Activated CD8-positive, alpha-beta memory T cell treated with anti-CD3 and anti-CD28 coated beads for 4 hours (primary cell): ENCODE measurements around the gene NF2.
"Not testable (repeated sequence)": the region's sequence is repeated elsewhere in the genome, so short reads cannot be mapped to it uniquely, and the experiment has no call there.

Experiments
- DNase-seq, 2 donors: peaks; one replicate each; pipeline ENCODE4 v3.0.0-alpha.2; 2020; ENCODE audit warnings: low read depth in 2 of 2

NF2 gene

DNA sequence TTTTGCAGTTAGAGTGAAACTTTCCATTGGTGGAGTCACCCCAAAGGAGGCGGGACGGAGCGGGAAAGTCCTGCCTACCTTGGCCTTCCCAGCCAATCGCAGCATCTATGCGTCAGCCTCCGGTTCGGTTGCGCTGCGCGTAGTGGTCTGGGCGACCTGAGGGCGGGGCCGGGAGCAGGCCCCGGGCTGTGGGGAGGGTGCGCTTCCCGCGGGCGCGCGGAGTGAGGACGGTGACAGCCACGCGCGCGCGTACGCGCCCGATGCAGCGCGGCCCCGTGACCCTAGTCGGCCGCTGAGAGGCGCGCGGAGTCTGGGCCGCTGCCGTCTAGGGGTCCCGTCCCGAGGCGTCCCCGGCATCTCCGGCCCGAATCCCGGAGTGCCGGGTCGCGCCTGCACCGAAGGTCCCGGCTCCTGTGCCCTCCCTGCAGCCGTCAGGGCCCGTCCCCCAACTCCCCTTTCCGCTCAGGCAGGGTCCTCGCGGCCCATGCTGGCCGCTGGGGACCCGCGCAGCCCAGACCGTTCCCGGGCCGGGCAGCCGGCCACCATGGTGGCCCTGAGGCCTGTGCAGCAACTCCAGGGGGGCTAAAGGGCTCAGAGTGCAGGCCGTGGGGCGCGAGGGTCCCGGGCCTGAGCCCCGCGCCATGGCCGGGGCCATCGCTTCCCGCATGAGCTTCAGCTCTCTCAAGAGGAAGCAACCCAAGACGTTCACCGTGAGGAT, at the start of gene NF2:
Gene NF2, plus strand, starts transcription at position 276 of the 718 bp plus-strand sequence. Its CDS starts 366 bp downstream, at position 642.
- DNase-seq, result peak; percentile 95 to 96

DNA sequence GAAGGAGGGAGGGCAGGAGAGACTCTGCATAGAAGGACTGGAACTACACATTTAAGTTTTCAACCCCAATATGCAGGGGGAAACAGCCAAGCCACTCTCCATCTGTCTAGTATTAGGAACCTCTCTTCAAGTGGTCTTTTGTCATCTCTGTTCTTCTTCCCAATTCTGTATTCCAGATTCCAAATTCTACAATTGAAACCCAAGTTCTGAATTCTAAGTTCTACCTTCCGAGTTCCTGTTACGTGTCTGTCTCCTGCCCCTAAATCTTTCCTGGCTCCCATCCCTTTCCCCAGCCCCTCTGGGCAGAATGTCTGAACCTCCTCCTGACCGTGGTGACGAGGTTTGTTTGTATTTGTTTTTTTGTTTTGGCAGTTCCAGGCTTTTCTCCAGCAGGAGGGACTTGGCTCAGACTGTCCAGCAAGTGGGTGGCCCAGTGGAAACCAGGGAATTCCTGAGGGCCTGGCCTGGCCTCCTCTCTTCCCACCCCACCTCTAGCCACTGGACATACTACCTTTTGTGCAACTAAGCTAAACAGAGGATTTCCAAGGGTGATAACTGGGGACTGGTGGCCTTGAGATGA, 48.3 kb upstream of the NF2 start:
- DNase-seq, result no peak

DNA sequence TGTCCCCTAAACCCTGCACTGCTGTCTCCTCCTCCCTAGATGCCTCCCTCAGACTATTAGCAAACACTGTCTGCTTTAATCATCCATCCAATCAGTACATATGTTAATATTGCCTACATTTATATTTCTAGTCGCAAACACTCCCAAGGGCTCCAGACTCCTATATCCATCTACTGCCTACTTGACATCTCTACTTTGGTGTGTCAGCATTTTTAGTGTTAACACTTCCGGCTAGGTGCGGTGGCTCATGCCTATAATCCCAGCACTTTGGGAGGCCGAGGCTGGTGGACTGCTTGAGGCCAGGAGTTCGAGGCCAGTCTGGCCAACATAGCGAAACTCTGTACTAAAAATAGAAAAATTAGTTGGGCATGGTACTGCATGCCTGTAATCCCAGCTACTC, 44.4 kb upstream of the NF2 start:
- no peak for DNase-seq

DNA sequence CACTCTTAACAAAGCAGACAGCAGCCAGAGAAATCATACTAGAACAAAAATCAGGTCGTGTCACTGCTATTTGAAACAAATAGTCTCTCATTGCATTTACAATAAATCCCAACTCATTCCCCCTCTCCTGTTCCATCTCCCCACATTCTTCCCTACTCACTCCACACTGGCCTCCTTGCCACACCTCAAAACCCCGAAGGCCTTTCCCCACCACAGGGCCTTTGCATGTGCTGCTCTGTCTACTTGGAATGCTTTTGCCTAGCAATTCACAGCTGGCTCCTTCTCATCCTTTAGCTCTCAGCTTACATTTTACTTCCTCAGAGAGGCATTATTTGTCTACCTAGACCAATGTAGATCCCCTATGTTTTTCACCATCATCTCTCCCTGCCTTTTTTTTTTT, 43.6 kb upstream of the NF2 start:
- no peak for DNase-seq

DNA sequence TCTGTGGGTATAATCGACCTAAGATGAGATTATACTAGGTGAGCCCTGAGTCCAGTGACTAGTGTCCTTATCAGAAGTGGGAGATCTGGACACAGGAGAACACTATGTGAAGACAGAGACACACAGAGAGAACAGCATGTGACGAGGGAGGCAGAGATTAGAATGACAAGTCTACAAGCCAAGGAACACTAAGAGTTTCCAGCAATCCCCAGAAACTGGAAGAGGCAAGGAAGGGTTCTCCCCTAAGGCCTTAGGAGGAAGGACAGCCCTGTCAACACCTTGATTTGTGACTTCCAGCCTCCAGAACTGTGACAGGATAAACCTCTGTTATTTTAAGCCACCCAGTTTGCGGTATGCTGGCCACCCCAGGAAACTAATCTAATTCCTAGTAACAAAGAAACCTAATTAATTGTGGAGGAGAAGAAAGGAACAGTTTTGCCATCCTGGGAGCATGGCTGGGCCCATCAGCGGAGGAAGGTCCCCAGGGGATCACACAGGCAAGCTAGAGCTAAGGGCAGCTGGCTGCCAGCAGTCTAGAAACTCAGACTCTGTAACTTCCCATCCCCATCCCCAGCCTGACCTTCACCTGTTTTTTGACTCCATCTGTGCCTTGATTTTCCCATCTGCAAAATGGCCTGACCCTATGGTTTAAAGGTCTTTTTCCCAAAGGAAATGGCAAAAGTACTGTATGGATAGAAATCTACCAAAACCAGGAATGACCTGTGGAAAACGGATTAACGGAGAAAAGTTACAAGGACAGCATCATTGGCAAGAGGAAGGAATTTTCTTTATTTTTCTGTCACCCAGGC, 39.6 kb upstream of the NF2 start:
- DNase-seq, result no peak

DNA sequence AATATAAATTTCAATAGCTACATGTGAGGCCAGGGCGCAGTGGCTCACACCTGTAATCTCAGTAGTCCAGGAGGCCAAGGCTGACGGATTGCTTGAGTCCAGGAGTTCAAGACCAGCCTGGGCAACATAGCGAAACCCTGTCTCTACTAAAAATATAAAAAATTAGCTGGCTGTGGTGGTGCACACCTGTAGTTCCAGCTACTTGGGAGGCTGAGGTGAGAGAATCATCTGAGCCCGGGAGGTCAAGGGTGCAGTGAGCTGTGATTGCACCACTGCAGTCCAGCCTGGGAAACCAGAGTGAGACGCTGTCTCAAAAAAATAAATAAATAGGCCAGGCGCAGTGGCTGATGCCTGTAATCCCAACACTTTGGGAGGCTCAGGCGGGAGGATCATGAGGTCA, 36.9 kb upstream of the NF2 start:
- not testable (repeated sequence) for DNase-seq

DNA sequence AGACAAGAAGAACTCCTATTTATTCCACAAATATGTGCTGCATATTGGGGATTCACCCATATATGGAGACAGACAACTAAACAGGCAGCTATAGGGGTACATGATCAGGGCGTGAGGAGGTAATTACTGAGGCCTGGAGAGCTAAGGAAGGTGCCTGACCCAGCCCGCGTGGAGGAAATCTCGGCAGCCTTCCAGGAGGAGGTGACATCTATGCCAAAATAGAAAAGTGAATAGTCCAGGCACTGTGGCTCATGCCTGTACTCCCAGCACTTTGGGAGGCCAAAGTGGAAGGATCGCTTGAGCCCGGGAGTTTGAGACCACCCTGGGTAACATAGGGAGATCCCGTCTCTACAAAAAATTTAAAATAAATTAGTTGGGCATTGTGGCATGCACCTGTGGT, 36.1 kb upstream of the NF2 start:
- no peak for DNase-seq

DNA sequence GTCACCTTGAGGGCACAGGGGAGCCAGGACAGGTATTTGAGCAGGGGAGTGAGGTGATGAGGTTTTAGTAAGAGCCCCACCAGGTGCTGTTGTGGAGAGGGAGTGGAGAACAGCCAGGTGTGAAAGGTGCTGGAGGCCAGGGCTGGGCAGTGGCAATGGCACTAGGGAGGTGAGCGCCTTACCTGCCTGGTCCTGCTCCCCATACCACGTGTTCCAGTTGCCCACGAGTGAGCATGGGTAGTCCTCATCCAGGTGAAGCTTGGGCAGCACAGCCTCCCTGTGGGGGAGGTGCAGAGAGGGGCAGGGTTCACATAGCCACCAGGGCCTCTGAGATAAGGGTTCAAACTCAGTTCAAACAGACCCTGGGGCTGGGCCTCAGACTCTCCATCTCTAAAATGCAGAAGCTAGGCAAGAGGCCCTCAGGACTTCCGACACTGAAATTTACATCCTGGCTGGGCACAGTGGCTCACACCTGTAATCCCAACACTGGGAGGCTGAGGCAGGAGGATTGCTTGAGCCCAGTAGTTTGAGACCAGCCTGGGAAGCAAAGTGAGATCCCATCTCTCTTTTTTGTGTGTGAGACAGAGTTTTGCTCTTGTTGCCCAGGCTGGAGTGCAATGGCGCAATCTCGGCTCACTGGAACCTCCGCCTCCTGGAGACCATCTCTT, 34.3 kb upstream of the NF2 start:
- no peak for DNase-seq

DNA sequence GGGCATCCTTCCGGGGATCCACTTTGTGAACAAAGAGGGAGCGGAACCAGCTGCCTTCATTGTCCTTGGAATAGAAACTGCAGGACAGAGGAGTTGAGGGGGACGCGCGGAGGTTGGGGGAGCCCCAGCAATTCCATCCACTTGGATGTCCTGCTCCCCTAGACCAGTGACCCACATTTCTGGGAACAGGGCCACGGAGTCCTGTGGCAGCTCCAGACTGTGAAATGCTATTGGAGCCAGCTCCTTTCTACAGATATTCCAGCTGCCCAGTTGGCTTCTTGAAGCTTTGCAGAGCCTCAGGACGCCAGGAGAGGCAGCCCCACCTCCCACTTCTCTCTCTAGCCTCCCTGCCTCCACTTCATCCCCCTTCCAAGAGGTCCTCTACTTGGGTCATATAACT, 33.0 kb upstream of the NF2 start:
- DNase-seq, result no peak

DNA sequence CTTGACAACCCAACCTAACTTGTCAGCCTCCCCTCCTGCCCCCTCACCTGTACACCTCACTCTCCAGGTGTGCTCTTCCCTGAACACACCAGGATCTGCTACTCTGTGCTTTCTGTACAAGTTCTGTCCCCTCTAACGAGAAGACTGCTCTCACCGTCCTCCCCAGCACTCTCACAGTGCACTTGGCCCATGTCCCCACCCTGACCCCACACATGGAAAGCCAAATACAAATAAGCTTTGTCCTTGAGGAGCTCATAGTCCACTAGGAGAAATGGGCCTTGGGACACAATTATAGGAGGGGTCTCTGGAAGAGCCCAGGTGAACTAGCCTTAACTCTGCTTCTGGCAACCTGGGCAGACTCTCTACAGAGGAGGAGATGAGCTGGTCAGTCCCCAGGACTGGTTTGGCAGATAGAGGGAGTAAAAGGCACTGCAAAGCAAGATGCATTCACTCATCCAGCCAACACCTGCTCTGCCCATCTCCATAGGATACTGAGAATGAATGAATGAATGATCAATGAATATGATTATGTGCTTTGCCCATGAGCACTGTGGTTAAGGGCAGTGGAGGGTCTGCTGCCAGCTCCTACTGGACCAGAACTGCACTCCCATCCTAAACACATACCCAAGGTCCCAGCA, 32.4 kb upstream of the NF2 start:
- no peak for DNase-seq

DNA sequence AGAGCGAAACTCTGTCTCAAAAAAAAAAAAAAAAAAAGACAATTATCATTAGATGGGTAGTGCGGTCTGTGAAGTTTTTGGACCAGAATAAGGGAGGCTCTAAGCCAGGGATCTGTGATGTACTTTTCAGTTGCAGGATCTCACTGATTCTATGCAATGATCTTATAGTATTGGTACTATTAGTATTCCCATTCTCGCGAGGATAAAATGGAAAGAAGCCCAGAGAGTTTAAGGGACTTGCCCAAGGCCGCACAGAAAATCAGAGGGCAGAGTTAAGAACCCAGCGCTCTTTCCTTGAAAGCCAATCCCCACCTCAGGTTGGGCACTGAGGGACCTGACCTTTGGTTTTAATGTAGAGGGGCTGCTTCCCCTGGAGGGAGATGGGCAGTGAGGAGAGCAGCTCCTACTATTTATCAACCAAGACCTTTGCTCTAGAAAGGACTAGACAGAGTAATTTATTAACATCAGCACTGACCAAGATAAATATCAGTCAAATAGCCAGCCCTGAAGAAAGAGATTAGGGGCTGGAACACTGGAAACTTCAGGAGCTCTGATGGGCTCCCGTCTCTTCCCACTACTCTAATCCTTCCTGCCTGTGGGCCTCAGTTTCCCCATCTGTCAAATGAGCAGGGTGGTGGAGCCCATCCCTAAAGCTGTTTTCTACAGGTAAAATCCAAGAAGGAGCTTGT, 28.5 kb upstream of the NF2 start:
- no peak for DNase-seq

DNA sequence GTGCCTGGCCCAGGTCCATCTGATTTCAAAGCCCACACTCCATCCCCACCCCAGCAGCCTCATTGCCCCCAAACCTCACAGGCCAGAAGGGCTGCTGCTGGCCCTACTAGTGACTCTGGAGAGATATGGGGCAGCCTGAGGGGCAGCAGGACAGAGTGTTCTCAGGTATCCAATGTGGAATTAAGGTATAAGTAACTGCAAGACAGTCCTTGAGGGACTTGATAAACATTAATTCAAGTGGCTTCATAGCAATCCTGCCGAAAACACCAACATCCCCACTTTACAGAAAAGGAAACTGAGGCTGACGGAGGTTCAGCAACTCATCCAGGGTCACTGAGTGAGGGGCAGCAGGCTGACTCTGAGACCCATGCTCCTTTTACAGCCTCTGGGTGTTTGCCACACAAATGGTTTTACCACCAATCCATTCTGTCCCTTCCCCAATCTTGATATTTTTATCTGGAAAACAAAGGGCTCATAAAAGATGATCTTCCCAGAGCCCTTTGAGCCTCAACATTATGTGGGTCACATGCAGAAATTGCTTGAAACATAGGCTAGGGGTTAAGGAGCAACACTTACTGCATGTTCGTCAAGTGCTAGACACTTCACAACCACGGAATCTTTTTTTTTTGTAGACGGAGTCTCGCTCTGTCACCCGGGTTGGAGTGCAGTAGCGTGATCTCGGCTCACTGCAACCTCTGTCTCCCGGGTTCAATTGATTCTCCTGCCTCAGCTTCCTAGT, 24.8 kb upstream of the NF2 start:
- no peak for DNase-seq

DNA sequence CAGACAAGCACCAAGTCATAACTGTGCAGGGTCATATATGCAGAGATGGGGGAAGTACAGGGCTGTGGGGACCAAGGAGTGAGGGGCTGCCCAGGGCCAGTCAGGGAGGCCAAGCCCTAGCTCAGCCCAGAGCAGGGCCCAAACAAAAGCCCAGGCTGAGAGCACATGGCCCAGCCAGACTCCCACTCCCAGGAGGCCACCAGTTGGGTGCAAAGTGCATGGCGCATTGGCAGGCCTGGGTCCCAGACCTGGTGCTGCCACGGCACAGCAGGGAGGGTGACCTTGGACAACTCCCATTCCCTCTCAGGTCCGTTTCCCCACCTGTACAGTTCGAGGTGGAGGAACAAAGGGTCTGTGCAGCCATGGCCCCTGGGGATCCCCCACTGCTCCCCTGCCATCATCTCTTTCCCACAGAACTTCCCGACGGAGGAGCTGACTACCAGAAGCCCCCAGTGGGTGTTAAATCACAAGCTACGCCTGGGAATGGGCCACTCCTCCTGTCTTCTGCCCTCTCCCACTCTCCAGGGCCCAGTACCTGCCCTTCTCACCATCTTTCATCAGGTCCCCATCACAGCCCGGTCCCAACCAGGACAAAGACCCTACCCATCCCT, 23.1 kb upstream of the NF2 start:
- DNase-seq, result no peak

DNA sequence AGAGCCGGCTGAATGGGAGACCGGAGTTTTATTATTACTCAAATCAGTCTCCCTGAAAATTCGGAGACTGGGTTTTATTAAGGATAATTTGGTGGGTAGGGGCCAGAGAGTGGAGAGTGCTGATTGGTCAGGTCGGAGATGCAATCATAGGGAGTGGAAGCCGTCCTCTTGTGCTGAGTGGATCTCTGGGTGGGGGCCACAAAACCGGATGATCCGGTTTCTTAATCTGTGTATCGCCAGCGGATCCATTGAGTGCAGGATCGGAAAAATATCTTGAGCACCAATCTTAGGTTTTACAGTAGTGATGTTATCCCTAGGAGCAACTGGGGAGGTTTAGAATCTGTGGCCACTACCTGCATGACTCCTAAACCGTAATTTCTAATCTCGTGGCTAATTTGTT, 21.6 kb upstream of the NF2 start:
- DNase-seq, result no peak

DNA sequence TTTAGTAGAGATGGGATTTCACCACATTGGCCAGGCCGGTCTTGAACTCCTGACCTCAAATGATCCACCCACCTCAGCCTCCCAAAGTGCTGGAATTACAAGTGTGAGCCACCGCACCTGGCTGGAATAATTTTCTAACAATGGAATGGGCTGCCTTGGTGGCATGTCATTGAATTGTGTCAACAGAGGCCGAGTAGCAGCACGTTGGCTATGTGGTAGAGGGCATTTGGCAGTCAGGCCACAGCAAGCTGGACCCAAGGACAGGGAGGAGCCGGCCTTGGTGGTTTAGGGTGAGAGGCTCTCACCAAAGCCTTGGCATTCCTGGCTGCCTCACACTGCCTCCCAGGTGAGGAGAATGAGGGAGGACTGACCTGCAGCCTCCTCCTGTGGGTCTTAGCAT, 18.5 kb upstream of the NF2 start:
- no peak for DNase-seq

DNA sequence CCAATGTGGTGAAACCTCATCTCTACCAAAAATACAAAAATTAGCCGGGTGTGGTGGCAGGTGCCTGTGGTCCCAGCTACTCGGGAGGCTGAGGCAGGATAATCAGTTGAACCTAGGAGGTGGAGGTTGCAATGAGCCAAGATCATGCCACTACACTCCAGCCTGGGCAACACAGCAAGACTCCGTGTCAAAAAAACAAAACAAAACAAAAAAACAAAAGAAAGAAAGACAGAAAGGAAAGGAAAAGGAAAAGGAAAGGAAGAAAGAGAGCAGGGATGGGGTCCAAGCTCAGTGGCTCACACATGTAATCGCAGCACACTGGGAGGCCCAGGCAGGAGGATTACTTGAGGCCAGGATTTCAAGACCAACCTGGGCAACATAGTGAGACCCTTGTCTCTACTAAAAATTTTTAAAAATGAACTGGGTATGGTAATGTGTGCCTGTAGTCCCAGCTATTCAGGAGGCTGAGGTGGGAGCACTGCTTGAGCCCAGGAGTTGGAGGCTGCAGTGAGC, 17.2 kb upstream of the NF2 start:
- DNase-seq, result not testable (repeated sequence)

DNA sequence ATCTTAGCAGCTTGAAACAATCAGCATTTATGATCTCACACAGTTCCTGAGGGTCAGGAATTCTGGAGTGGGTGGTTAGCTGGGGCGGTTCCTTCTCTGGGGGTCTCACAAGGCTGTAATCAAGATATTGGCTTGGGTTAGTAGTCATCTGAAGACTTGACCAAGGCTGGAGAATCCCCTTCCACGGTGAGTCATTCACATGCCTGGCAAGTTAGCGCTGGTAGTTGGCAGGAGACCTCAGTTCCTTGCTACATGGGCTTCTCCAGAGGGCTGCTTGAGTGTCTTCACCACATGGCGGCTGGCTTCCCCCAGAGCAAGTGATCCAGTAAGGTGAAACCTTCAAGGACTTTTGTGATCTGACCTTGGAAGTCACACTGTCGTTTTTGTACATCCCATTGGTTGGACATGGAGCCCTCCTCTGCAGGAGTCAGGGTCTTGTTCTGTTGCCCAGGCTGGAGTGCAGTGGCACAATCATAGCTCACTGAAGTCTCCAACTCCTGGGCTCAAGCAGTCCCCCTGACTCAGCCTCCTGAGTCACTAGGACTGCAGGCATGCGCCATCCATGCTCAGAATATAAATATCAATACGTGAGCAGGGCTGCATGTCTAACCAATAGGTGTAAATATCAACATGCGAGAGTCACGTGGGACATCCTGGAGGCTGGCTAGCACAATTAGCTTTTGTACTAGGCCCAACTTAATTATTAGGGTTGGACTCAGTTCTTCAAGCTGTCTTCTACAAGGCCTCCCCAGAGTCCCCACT, 15.3 kb upstream of the NF2 start:
- no peak for DNase-seq

DNA sequence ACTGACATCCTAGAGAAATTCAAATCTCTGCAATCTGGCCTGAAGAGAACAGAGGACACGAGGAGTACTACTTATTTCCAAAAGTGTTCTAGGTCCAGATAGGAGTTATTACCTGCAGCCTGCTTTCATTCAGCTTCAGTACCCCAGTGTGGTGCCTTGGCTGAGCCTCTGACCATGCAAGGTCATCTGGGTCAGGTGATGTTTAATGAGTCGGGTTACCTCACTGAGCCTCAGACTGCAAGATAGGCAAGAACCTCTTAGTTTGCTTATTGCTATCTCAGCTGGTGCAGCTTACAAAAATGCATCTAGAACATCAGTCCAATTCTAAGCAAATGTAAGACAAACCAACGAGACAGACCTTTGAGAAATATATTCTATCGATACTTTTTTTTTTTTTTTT, 9.5 kb upstream of the NF2 start:
- DNase-seq, result no peak

DNA sequence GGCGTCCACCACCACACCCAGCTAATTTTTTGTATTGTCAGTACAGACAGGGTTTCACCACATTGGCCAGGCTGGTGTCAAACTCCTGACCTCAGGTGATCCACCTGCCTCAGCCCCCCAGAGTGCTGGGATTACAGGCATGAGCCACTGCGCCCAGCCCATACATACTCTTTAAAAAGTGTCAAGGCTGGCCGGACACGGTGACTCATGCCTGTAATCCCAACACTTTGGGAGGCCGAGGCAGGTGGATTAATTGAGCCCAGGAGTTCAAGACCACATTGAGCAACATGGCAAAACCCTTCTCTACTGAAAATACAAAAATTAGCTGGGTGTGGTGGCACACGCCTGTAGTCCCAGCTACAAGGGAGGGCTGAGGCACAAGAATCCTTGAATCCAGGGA, 9.0 kb upstream of the NF2 start:
- DNase-seq, result not testable (repeated sequence)
